SK-MEL-5 (cell line): ENCODE data around the gene ARFGAP1. TPM values are rescaled to one million over a fixed set of nuclear protein-coding genes. Genes with fewer than 3 reads are reported as not detected.

Source experiments
- DNase-seq: peaks from one replicate; pipeline ENCODE4 v3.0.0-alpha.2; 2016; ENCODE audit warnings: low read depth, low spot score
- in situ Hi-C: cut with HindIII; loops from 2 replicates; pipeline ENCODE4 v1.10.0; 2016; ENCODE audit warnings: low sequenced_read_pairs, high pct_unique_total_duplicates, low pct_unique_long_range_greater_than_20kb
- total RNA-seq: library from RNA; depleted of rRNA; stranded (reverse); fragments of >200 nt; shearing (Covaris generic); gene quantifications from 2 replicates; pipeline ENCODE4 v1.2.3, GENCODE V29; 2014

The ARFGAP1 gene
- total RNA-seq, 1 experiment from 2014 or later = 61.5 TPM

GRCh38 chr20:63318391-63319163 lies 46.0 kb downstream of the ARFGAP1 start:
- in situ Hi-C loops = no loop called here
- DNase-seq = no peak

GRCh38 chr20:63319164-63320040 lies 46.8 kb downstream of the ARFGAP1 start:
- in situ Hi-C loops = no loop called here
- no peak for DNase-seq

- DNase-seq = no peak
- in situ Hi-C loops = no loop called here
These were observed 47.5 kb downstream of the ARFGAP1 start for GRCh38 chr20:63320041-63320511.

GRCh38 chr20:63320616-63321147 lies 48.1 kb downstream of the ARFGAP1 start:
- in situ Hi-C loops = no loop called here
- no peak for DNase-seq

- in situ Hi-C loops = no loop called here
- DNase-seq = no peak
These were observed 48.7 kb downstream of the ARFGAP1 start for GRCh38 chr20:63321148-63321831.

- DNase-seq = no peak
- in situ Hi-C loops = no loop called here
These were observed 49.7 kb downstream of the ARFGAP1 start for GRCh38 chr20:63322146-63322932.

- DNase-seq = no peak
- in situ Hi-C loops = no loop called here
These were observed 50.3 kb downstream of the ARFGAP1 start for GRCh38 chr20:63322933-63323273.

GRCh38 chr20:63323357-63323981 lies 50.9 kb downstream of the ARFGAP1 start:
- DNase-seq = peak; percentile 46
- in situ Hi-C loops = no loop called here

GRCh38 chr20:63325021-63325471 lies 52.4 kb downstream of the ARFGAP1 start:
- in situ Hi-C loops = no loop called here

GRCh38 chr20:63325554-63326313 lies 53.1 kb downstream of the ARFGAP1 start:
- DNase-seq = no peak
- in situ Hi-C loops = no loop called here

More at GRCh38 chr20:63325021-63325471, 52.4 kb downstream of the ARFGAP1 start:
- no peak for DNase-seq

GRCh38 chr20:63326314-63327230 lies 54.0 kb downstream of the ARFGAP1 start:
- DNase-seq = no peak
- in situ Hi-C loops = no loop called here

GRCh38 chr20:63327231-63327745 lies 54.7 kb downstream of the ARFGAP1 start:
- no peak for DNase-seq
- in situ Hi-C loops = no loop called here

- no peak for DNase-seq
- in situ Hi-C loops = no loop called here
These were observed 55.5 kb downstream of the ARFGAP1 start for GRCh38 chr20:63328026-63328700.

GRCh38 chr20:63328718-63329275 lies 56.2 kb downstream of the ARFGAP1 start:
- in situ Hi-C loops = no loop called here

More at GRCh38 chr20:63328718-63329275, 56.2 kb downstream of the ARFGAP1 start:
- DNase-seq = no peak
